GM23338 (cell line): ENCODE data around the gene TMC1.
"Not testable (repeated sequence)": the region's sequence is repeated elsewhere in the genome, so short reads cannot be mapped to it uniquely, and the experiment has no call there.

Experiments
- CREB1 ChIP-seq: fragments of 250-450 bp; sonication (Bioruptor Pico); IDR thresholded peaks from 2 replicates; pipeline ENCODE4 v1.5.0; 2020; ENCODE audit warnings: low read depth, mild to moderate bottlenecking, moderate library complexity
- EZH2 ChIP-seq: fragments of 200-600 bp; sonication (generic); IDR thresholded peaks from one replicate; pipeline ENCODE4 v1.8.0; 2017; ENCODE audit warnings: antibody characterized with exemption, mild to moderate bottlenecking, low read depth; ENCODE audit not compliant: unreplicated experiment
- EZH2phosphoT487 ChIP-seq: fragments of 200-600 bp; sonication (generic); IDR thresholded peaks from one replicate; pipeline ENCODE4 v1.8.1; 2018; ENCODE audit warnings: antibody characterized with exemption; ENCODE audit not compliant: unreplicated experiment
- JUNB ChIP-seq: IDR thresholded peaks from one replicate; pipeline ENCODE4 v1.6.1; 2016; ENCODE audit warnings: antibody characterized with exemption; ENCODE audit not compliant: unreplicated experiment
- POLR2AphosphoS5 ChIP-seq: IDR thresholded peaks from 2 replicates; pipeline ENCODE4 v1.6.1; 2016; ENCODE audit warnings: antibody characterized with exemption, low read depth
- ZNF331 ChIP-seq: fragments of 250-450 bp; sonication (Bioruptor Pico); IDR thresholded peaks from 2 replicates; pipeline ENCODE4 v1.5.0; 2020; ENCODE audit warnings: low read depth, mild to moderate bottlenecking, moderate library complexity
- TF ChIP-seq, protein P1 (sequence below), 2 experiments: fragments of 200-600 bp in 1 of 2; sonication (generic) in 1 of 2; conservative IDR thresholded peaks; 2 replicates each; pipeline versions ENCODE4 v1.5.1 to v1.6.1; 2016 to 2017; ENCODE audit warnings: antibody characterized with exemption in 2 of 2, low read depth in 2 of 2, mild to moderate bottlenecking in 2 of 2, moderate library complexity in 1 of 2
- TF ChIP-seq, protein P2 (sequence below): IDR thresholded peaks from one replicate; pipeline ENCODE4 v1.6.1; 2018; ENCODE audit warnings: antibody characterized with exemption; ENCODE audit not compliant: unreplicated experiment
- TF ChIP-seq, protein P3 (sequence below): IDR thresholded peaks from 2 replicates; pipeline ENCODE4 v1.6.1; 2016; ENCODE audit warnings: antibody characterized with exemption
- TF ChIP-seq, protein P4 (sequence below): fragments of 250-450 bp; sonication (Bioruptor Pico); IDR thresholded peaks from 2 replicates; pipeline ENCODE4 v1.5.0; 2020; ENCODE audit warnings: mild to moderate bottlenecking, moderate library complexity

DNA sequence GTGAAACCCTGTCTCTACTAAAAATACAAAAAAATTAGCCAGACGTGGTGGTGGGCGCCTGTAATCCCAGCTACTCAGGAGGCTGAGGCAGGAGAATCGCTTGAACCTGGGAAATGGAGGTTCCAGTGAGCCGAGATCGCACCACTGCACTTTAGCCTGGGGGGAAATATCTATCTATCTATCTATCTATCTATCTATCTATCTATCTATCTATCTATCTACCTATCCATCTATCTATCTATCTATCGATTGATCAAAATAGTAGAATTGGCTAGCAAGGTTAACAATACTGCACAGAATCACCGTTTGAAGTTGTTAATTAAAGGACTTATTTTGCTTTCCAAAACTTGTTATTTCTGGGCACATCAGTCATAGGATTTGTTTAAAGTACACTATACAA, 341.4 kb downstream of the TMC1 start:
- not testable (repeated sequence) for TF ChIP-seq EZH2, POLR2AphosphoS5, EZH2phosphoT487, ZNF331, JUNB, CREB1
- TF ChIP-seq, protein P1, sequence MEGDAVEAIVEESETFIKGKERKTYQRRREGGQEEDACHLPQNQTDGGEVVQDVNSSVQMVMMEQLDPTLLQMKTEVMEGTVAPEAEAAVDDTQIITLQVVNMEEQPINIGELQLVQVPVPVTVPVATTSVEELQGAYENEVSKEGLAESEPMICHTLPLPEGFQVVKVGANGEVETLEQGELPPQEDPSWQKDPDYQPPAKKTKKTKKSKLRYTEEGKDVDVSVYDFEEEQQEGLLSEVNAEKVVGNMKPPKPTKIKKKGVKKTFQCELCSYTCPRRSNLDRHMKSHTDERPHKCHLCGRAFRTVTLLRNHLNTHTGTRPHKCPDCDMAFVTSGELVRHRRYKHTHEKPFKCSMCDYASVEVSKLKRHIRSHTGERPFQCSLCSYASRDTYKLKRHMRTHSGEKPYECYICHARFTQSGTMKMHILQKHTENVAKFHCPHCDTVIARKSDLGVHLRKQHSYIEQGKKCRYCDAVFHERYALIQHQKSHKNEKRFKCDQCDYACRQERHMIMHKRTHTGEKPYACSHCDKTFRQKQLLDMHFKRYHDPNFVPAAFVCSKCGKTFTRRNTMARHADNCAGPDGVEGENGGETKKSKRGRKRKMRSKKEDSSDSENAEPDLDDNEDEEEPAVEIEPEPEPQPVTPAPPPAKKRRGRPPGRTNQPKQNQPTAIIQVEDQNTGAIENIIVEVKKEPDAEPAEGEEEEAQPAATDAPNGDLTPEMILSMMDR (conservative IDR thresholded peaks at IDR 0.05; ENCODE audit: low read depth in 2 of 2), result not testable (repeated sequence)
- TF ChIP-seq, protein P2, sequence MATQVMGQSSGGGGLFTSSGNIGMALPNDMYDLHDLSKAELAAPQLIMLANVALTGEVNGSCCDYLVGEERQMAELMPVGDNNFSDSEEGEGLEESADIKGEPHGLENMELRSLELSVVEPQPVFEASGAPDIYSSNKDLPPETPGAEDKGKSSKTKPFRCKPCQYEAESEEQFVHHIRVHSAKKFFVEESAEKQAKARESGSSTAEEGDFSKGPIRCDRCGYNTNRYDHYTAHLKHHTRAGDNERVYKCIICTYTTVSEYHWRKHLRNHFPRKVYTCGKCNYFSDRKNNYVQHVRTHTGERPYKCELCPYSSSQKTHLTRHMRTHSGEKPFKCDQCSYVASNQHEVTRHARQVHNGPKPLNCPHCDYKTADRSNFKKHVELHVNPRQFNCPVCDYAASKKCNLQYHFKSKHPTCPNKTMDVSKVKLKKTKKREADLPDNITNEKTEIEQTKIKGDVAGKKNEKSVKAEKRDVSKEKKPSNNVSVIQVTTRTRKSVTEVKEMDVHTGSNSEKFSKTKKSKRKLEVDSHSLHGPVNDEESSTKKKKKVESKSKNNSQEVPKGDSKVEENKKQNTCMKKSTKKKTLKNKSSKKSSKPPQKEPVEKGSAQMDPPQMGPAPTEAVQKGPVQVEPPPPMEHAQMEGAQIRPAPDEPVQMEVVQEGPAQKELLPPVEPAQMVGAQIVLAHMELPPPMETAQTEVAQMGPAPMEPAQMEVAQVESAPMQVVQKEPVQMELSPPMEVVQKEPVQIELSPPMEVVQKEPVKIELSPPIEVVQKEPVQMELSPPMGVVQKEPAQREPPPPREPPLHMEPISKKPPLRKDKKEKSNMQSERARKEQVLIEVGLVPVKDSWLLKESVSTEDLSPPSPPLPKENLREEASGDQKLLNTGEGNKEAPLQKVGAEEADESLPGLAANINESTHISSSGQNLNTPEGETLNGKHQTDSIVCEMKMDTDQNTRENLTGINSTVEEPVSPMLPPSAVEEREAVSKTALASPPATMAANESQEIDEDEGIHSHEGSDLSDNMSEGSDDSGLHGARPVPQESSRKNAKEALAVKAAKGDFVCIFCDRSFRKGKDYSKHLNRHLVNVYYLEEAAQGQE, result not testable (repeated sequence)
- TF ChIP-seq, protein P3, sequence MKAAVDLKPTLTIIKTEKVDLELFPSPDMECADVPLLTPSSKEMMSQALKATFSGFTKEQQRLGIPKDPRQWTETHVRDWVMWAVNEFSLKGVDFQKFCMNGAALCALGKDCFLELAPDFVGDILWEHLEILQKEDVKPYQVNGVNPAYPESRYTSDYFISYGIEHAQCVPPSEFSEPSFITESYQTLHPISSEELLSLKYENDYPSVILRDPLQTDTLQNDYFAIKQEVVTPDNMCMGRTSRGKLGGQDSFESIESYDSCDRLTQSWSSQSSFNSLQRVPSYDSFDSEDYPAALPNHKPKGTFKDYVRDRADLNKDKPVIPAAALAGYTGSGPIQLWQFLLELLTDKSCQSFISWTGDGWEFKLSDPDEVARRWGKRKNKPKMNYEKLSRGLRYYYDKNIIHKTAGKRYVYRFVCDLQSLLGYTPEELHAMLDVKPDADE, result not testable (repeated sequence)
- TF ChIP-seq, protein P4, sequence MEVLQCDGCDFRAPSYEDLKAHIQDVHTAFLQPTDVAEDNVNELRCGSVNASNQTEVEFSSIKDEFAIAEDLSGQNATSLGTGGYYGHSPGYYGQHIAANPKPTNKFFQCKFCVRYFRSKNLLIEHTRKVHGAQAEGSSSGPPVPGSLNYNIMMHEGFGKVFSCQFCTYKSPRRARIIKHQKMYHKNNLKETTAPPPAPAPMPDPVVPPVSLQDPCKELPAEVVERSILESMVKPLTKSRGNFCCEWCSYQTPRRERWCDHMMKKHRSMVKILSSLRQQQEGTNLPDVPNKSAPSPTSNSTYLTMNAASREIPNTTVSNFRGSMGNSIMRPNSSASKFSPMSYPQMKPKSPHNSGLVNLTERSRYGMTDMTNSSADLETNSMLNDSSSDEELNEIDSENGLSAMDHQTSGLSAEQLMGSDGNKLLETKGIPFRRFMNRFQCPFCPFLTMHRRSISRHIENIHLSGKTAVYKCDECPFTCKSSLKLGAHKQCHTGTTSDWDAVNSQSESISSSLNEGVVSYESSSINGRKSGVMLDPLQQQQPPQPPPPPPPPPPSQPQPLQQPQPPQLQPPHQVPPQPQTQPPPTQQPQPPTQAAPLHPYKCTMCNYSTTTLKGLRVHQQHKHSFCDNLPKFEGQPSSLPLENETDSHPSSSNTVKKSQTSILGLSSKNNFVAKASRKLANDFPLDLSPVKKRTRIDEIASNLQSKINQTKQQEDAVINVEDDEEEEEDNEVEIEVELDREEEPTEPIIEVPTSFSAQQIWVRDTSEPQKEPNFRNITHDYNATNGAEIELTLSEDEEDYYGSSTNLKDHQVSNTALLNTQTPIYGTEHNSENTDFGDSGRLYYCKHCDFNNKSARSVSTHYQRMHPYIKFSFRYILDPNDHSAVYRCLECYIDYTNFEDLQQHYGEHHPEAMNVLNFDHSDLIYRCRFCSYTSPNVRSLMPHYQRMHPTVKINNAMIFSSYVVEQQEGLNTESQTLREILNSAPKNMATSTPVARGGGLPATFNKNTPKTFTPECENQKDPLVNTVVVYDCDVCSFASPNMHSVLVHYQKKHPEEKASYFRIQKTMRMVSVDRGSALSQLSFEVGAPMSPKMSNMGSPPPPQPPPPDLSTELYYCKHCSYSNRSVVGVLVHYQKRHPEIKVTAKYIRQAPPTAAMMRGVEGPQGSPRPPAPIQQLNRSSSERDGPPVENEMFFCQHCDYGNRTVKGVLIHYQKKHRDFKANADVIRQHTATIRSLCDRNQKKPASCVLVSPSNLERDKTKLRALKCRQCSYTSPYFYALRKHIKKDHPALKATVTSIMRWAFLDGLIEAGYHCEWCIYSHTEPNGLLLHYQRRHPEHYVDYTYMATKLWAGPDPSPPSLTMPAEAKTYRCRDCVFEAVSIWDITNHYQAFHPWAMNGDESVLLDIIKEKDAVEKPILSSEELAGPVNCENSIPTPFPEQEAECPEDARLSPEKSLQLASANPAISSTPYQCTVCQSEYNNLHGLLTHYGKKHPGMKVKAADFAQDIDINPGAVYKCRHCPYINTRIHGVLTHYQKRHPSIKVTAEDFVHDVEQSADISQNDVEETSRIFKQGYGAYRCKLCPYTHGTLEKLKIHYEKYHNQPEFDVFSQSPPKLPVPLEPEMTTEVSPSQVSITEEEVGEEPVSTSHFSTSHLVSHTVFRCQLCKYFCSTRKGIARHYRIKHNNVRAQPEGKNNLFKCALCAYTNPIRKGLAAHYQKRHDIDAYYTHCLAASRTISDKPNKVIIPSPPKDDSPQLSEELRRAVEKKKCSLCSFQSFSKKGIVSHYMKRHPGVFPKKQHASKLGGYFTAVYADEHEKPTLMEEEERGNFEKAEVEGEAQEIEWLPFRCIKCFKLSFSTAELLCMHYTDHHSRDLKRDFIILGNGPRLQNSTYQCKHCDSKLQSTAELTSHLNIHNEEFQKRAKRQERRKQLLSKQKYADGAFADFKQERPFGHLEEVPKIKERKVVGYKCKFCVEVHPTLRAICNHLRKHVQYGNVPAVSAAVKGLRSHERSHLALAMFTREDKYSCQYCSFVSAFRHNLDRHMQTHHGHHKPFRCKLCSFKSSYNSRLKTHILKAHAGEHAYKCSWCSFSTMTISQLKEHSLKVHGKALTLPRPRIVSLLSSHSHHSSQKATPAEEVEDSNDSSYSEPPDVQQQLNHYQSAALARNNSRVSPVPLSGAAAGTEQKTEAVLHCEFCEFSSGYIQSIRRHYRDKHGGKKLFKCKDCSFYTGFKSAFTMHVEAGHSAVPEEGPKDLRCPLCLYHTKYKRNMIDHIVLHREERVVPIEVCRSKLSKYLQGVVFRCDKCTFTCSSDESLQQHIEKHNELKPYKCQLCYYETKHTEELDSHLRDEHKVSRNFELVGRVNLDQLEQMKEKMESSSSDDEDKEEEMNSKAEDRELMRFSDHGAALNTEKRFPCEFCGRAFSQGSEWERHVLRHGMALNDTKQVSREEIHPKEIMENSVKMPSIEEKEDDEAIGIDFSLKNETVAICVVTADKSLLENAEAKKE (CRISPR knock-in tag), result not testable (repeated sequence)
